Stimulated activated CD8-positive, alpha-beta memory T cell treated with anti-CD3 and anti-CD28 coated beads, Interleukin-2, amount 100 ng/mL, for 1 hour (primary cell): ENCODE data around the gene MS4A8.
"Not testable (repeated sequence)": the region's sequence is repeated elsewhere in the genome, so short reads cannot be mapped to it uniquely, and the experiment has no call there.

ENCODE experiments used
- DNase-seq, 2 donors: peaks; one replicate each; pipeline ENCODE4 v3.0.0-alpha.2; 2020; ENCODE audit warnings: low read depth in 2 of 2

Gene MS4A8

DNA sequence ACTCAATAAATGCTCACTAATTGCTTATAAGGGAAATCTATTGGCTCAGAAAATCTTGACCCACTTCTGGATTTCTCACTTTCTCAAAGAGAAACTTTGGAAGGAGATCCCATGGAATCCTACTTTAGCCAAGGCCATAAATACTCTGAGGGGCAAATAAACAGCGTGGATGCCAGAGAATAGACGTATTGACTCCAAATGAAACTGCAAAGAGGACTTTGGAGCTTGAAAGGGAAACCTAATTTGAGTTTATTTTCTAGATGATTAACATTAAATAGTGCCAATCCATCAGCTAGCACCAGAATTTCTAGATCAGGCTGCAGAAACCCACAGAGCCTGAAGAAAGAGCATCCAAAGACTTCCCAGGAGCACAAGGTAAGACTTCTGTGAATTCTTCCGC is 25.0 kb downstream of the MS4A8 start, which contains the start of gene MS4A18:
Gene MS4A18, plus strand, starts transcription at position 301 of the 400 bp plus-strand sequence.
- no peak for DNase-seq

DNA sequence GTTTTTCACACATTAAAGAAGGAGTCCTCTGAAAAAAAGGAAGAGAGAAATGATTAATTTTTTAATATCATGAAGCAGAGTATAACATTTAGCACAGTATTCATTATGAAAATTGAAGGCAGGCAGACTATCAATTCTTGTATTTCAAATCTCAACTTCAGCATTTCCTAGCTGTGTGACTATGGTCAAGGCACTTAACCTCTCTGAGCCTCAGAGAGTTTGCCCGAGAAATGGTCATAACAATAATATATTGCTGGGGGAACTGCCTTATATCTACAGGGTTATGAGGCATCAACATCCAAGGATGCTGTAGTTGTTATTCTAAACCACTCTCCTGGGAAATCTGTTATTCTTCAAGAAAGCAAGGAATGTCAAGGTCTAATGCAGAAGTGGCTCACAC is 26.2 kb downstream of the MS4A8 start:
- DNase-seq, result no peak

DNA sequence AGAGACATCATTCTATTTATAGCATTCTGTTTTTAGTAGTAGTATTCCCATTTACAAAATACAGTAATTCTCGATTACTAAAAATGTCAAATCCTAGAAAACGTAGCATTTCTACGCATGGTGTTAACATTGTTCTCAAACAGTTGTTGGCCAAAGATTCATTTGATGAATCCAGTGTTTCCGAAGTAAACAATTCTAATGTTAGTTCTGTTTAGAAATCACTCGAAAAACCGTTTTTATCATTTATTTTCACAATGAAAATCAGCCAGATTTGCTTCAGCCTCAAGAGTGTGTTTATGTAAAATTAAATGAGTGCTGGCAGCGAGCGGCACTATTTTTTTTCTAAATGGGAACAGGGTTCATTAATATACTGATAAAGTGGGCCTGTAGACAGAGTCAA is 32.2 kb downstream of the MS4A8 start:
- DNase-seq, result no peak

DNA sequence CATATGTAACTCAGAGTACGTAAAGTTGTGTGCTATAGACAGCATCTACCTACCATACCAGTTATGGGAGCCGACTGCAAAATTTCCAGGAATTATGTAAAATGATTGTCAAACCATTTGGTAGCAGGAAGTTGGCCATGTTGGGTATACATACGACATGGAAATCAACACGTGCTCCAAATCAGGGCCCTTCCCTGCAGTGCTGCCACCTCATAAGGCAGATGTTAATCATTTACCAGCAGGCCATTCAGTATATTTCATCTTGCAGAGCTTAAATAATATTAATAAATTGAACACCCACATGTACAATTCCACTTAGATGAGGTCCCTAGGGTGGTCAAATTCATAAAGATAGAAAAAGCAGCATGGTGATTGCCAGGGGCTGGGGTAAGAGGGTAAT is 34.9 kb downstream of the MS4A8 start:
- no peak for DNase-seq

DNA sequence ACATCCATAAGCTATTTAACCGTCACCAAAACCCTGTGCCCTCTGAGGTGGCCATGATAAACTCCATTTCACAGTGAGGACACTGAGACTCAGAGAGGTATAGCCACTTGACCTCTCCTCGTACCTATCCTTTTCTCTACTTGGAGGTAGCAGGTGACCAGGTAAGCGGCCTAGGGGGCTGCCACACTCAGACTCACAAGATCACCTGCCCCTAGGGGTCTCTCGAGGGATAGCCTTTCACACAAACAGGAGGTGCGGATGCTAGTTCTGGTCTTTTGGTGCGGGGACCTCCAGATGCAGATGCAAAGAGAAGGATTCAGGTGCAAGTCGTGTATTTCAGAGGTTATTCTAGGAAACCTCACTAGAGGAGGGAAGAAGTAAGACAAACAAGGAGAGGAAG is 39.7 kb downstream of the MS4A8 start:
- DNase-seq, result no peak

DNA sequence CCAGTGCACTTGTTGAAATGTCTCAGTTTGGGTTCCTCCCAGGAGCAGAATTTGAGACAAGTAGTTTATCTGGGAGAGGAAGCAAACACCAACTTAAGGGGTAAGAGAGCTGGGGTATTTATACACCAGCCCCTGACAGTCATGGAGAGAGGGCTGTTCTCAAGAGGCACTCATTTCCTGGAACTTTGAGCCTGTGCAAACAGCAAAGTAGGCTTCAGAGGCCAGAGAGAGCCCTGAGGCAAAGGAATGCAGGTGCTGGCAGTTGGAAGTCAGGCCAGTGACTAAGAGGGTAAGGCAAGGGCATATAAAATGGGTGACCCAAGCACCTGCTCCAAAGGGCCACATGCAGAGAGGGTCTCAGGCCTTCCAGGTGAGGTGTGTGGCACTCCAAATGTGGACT is 41.2 kb downstream of the MS4A8 start:
- no peak for DNase-seq

DNA sequence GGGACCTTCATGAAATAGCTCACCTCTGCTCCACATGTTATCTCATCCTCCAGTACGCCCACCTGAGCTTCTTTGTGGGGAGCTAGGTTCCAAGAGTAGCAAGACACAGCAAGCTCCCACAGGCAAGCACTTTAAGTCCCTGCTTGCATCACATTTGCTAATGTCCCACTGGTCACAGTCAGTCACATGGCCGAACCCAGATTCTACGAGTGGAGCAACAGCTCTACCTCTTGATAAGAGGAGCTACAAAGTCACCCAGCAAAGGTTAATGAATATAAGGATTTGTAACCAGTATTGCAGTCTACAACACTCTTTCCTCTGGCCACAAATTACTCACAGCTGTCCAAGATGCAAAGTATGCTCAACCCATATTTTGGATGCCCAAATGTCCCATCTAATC is 42.0 kb downstream of the MS4A8 start:
- DNase-seq, result no peak

DNA sequence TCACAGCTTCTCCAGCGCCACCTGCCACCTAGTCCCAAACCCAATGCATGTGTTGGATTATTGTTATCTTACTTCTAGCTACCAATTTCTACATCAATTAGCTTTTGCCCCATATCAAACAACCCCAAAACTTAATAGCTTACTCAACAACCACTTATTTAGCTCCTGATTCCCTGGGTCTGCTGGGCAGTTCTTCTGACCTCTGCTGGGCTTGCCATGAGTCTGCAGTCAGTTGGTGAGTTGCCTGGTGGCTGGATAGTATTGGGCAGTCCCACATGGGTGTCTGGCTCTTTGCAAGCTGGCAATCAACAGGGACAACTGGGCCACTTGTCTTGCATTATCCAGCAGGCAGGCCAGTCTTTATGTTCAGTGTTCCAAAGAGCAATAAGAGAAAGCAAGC is 43.6 kb downstream of the MS4A8 start:
- DNase-seq, result no peak

DNA sequence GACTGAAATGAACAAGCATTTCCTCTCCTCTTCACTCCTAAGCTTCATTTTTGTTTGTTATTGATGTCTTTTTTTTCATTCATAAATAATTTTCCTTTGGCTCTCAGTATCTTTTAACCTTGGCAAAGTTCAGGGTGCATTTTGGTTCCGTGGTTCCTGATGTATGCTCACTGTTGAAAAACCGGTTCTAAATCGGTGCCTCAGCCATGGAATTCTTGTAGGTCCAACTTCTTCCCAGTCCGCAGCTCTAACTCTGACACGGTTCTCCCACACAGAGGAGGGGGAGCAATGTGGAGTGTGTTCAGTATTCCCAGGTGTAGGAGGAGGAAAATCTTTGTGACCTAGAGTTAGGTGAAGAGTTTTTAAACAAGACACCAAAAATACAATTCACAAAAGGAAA is 44.7 kb downstream of the MS4A8 start:
- no peak for DNase-seq

DNA sequence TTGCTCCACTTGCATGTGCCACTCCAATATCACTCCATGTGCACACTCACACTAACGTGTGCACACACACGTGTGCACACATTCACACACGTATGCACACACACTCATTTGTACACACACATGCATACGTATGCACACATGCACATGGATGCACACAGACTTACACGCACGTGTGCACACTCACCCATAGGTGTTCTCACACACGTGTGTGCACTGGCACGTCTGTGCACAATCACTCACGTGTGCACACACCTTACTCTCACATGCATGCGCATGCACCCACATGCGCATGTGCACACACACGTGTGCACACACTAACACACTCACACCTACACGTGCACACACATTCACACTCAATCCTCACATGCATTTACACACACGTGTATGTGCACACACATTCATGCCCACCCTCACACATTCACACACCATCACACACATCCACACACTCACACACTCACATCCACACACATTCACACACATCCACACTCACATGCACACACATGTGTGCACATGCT is 48.0 kb downstream of the MS4A8 start:
- DNase-seq, result no peak

DNA sequence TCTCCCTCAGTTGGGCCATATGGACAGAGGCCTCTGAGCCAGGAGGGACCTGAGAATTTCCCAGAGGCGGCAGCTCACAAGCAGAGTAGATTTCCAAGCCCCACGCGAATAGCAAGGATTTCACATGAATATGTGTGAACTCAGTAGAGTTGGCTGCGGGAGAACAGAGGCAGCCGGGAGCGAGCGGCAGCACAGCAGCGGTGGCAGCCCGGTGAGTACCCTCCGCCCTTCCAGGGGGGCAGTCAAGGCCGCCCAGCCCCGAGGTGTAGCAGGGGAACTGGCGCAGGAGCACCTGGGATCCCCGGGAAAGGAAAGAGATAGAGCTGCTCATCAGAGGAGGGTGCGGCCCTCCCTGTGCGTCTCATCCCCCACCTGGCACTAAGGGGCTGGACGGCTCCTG is 48.8 kb downstream of the MS4A8 start:
- DNase-seq, result no peak

DNA sequence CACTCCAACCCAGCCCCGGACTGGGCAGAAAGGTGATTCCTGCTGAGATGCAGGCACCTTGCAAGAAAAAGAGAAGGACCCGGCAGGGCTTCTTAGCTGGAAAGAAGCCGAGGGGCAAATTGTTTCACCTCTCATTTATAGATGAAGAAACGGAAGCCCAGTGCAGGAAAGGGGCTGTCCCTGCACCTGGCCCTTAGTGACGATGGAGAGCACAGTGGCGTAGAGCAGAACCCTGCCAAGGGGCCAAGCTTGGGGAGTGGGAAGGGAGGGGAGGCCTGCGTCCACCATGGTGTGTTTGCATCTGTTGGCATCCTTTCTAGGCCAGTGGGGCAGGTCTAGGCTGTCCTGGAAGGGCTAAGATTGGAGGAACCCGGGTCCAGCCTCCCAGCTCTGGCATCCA is 49.4 kb downstream of the MS4A8 start:
- no peak for DNase-seq

DNA sequence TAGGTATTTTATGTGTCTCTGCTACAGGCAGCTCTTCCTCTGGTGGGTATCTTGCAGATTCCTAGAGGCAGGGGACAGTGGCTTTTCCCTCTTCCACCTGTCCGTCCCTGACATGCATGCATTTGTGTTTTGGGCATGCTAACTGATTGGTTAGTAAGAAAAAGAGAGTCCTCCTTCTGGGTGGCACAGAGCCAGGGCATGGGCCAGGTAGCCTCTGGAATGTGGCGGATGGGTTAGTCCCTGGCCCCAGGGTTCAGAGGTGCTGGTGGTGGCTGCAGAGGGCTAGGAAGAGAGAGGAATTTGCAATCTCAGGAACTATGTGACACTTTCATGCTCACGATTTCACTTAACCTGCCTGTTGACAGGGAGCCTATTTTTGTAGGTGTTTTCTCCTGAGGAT is 51.5 kb downstream of the MS4A8 start:
- DNase-seq, result no peak

DNA sequence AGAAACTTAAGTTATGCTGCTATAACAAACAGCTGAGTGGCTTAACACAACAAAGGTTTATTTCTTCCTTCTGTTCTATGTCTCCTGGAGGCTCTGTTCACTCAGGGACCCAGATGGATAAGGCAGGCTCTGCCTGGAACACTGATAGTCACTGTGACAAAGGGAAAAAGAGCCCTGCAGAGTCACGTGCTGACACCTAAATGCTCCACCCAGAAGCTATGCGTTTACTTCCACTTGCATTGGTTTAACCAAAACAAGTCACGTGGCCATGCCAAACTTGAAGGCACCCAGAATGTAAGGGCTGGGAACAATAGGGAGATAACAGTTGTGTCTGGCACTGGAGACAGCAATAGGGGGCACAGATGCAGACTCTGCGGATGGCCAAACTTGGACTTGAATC is 53.9 kb downstream of the MS4A8 start:
- no peak for DNase-seq

DNA sequence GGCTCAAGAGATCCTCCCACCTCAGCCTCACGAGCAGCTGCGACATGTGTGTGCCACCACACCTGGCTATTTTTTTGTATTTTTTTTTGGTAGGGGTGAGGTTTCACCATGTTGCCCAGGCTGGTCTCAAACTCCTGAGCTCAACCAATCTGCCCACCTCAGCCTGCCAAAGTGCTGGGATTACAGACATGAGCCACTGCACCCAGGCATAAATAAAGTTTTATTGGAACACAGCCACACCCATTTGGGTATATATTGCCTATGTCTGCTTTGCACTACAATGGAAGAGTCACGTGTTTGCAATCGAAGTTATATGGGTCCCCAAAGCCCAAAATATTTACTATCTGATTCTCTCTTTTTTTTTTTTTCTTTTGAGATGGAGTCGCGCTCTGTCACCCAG is 55.5 kb downstream of the MS4A8 start:
- no peak for DNase-seq

DNA sequence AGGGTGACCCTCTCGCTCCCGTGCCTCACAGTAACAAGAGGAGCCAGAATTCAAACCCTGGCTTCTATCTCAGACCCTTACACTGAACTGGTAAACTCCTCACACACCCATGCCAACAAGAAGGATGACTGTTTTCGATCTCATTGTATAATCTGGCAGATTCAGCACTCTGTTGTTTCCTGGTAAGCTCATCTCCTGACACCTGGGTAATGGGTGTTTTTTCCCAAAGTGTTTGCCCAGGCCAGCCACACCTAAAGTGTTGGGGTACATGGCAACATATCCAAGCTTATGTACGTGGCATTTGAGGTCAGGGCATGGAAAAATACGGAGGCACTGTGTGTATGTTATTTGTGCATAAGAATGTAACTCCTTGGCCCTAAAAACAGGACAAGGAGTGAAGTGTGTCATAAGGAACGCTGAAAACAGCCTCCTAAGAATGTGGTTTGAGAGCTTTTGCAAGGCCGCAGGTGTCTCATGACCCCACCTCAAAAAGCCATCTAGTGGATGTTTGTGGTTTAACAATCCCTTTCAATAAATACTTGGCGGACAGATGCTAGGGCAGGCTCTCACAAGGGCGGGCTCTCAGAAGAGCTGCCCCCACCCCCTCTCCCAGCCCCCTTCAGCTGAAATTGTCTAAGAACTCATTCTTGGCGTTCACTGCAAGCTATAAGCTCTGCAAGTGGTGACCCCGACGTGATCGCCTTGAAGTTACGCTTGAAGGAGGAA is 57.1 kb downstream of the MS4A8 start, which contains the start of gene MS4A15:
Gene MS4A15, plus strand, starts transcription at position 561 of the 726 bp plus-strand sequence. CDS start 6,867 bp downstream, outside the sequence.
- DNase-seq, result no peak

DNA sequence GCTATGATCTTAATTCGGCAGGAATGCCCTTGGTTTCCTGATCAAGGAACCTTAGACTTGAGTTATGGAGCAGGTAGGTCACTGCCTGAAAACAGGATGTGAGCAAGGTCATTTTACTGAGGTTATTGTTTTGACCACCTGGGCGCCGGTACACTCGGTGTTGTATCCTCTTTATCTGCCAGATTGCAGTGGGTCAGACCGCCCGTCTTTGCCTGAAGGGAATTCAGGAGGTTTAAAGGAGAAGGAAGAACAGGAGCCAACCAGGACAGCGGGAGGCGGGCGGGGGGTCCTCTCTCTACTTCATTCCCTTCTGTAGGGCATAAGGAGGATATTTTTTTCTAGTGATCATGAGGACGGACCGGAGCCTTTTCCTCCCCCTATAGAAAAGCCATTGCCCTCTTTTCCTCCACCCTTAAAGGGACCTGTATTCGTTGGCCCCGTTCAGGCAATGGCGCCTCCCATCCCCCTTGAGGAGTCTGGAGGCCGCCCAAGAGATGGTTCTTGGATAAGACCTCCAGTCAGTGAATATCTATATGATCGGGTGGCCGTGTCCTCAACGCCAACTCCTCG is 57.9 kb downstream of the MS4A8 start:
- no peak for DNase-seq

DNA sequence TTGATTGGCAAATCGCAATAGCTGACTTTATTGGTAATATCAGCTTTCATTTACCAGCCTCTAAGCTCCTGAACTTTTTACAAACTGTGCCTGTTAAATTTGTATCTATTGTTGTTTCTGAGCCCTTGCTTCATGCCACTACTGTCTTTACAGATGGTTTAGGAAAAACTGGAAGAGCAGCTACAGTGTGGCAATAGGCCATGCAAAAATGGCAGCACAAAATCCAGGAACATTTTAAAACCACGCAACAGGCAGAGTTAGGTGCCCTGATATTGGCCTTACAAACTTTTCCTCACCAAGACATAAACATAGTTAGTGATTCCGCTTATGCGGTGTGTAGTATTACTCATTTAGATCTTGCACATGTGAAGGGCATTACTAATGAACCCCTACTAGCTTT is 59.3 kb downstream of the MS4A8 start:
- DNase-seq, result not testable (repeated sequence)

DNA sequence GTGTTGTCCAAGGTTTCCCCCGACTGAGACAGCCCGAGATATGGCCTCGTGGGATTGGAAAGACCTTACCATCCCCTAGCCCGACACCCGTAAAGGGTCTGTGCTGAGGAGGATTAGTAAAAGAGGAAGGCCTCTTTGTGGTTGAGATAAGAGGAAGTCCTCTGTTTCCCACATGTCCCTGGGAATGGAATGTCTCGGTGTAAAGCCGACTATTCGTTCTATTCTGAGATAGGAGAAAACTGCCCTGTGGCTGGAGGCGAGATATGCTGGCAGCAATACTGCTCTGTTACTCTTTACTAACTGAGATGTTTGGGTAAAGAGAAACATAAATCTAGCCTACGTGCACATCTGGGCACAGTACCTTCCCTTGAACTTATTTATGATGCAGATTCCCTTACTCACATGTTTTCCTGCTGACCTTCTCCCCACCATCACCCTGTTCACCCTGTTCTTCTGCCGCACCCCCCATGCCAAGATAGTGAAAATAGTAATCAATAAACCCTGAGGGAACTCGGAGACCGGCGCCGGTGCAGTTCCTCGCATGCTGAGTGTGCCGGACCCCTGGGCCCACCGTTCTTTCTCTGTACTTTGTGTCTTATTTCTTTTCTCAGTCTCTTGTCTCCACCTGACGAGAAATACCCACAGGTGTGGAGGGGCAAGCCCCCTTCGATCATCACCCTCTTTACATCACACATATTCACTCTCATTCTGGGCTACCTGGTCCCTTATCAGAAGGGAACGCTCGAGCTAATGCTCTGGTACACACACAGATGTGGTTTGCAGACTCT is 60.2 kb downstream of the MS4A8 start:
- not testable (repeated sequence) for DNase-seq

DNA sequence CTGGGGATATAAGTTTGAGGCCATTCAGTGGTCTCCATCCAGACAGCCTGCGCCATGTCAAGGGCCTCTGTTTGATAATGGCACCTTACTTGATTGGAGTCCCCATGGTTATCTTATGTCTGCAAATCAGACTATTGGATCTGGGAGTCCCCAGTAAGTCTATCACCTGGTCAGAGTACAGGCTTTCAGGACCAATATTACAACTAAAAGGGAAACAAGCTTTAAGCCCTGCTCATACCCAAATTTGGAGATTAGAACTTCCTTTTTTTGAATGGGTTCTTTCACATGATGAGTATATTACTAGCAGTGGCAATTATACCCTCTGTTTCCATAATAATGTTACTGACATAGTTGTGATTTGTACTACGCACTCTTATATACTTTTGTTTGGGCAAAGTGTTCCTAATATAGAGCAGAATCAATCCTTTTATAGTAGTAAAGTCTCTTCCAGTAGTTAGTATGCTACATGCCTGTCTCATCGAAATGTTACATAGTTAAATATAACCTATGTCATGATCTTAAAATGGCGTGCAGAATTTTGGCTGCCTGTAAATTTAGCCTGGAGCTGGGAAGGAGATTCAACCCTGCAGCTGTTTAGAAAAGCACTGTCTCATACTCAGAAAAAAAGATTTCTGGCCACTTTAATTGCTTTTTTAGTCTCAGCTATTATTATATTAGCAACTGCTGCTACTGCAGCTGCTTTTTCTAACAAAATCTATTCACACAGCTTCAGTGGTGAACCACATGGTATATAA is 62.2 kb downstream of the MS4A8 start:
- DNase-seq, result no peak

DNA sequence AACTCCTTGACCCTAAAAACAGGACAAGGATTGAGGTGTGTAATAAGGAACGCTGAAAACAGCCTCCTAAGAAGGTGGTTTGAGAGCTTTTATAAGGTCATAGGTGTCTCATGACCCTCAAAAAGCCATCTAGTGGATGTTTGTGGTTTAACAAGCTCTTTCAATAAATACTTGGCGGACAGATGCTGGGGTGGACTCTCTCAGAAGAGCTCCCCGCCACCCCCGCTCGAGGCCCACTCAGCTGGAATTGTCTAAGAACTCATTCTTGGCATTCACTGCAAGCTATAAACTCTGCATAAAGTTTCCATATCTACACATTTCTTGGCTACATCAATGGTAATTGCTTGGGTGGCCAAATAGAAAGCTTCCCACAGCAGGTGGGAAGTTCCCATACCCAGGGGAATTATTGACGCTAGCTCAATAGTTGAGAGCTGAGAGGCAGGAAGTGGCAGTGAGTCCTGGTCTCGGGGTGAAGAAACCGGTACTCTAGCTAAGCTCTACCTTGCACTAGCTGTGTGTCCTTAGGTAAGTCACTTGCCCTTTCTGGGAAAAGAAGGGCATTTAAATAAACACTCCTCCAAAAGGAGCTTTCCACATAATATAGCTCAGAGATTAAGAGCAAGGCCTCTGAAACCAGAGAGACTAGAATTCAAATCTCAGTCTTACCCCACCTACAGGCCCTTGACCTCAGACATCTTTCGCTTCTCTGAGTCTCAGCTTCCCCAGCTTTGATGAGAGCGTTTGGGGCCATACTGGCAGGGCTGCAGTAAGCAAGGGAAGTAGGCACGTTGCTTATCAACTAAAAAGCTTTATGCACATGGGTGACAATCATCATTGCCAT is 63.7 kb downstream of the MS4A8 start:
- DNase-seq, result no peak
